AML-193 (cell line): ENCODE results near the gene RPP25.

Experiments
- DNase-seq, 2 experiments: peaks; one replicate each; lab custom pipeline; 2025; lab: John Stamatoyannopoulos, UW

Gene RPP25

GRCh38 chr15:74956648-74957475 lies at the start of gene RPP25:
RPP25 (minus strand) TSS chr15:74956772; CDS start chr15:74956583, 189 bp downstream.
- peak; percentile 34 to 35 for DNase-seq

GRCh38 chr15:75002398-75002797 lies 45.8 kb upstream of the RPP25 start:
- DNase-seq, result no peak

GRCh38 chr15:75001310-75001709 lies 44.7 kb upstream of the RPP25 start:
- DNase-seq, result no peak

- DNase-seq, result no peak
Observed at GRCh38 chr15:74997543-74997942, 41.0 kb upstream of the RPP25 start.

GRCh38 chr15:74997141-74997540 lies 40.6 kb upstream of the RPP25 start:
- DNase-seq, result no peak

- DNase-seq, result no peak
Observed at GRCh38 chr15:74995779-74996765, 39.5 kb upstream of the RPP25 start.

GRCh38 chr15:74995182-74995778 lies 38.7 kb upstream of the RPP25 start, which contains the start of gene SCAMP5:
SCAMP5 (plus strand) TSS chr15:74995563; CDS start chr15:75011840, 16,277 bp downstream.
- DNase-seq, result peak; percentile 78 to 81

- no peak for DNase-seq
Observed at GRCh38 chr15:74994685-74995084, 38.1 kb upstream of the RPP25 start.

GRCh38 chr15:74994236-74994635 lies 37.7 kb upstream of the RPP25 start:
- DNase-seq, result no peak

- no peak for DNase-seq
Observed at GRCh38 chr15:74992619-74993018, 36.0 kb upstream of the RPP25 start.

GRCh38 chr15:74989527-74989926 lies 33.0 kb upstream of the RPP25 start:
- DNase-seq, result no peak

GRCh38 chr15:74988007-74988800 lies 31.6 kb upstream of the RPP25 start:
- DNase-seq, result peak; percentile 43 to 48

GRCh38 chr15:74983725-74984231 lies 27.2 kb upstream of the RPP25 start:
- no peak for DNase-seq

- no peak for DNase-seq
Observed at GRCh38 chr15:74982183-74982582, 25.6 kb upstream of the RPP25 start.

- DNase-seq, result no peak
Observed at GRCh38 chr15:74978503-74978902, 21.9 kb upstream of the RPP25 start.

GRCh38 chr15:74978077-74978476 lies 21.5 kb upstream of the RPP25 start:
- DNase-seq, result no peak

GRCh38 chr15:74977599-74977998 lies 21.0 kb upstream of the RPP25 start:
- DNase-seq, result no peak

GRCh38 chr15:74976159-74976558 lies 19.6 kb upstream of the RPP25 start:
- DNase-seq, result no peak

- DNase-seq, result no peak
Observed at GRCh38 chr15:74967670-74968069, 11.1 kb upstream of the RPP25 start.

- no peak for DNase-seq
Observed at GRCh38 chr15:74964794-74965193, 8.2 kb upstream of the RPP25 start.

- no peak for DNase-seq
Observed at GRCh38 chr15:74963213-74963612, 6.6 kb upstream of the RPP25 start.
